H54 (cell line): ENCODE data around the gene EFHC1.

Source experiments
- DNase-seq: peaks from one replicate; pipeline ENCODE4 v3.0.0; 2011; ENCODE audit warnings: low spot score, mixed read lengths; ENCODE audit not compliant: insufficient read length
- FAIRE-seq: peaks from 3 replicates; lab custom pipeline; 2011; peaks lifted over from hg19 to GRCh38; lab: Jason Lieb, UNC
- POLR2A ChIP-seq: IDR thresholded peaks from 2 replicates; pipeline ENCODE4 v1.6.1; 2011; ENCODE audit warnings: low read depth, mild to moderate bottlenecking, low read length

EFHC1 gene

DNA sequence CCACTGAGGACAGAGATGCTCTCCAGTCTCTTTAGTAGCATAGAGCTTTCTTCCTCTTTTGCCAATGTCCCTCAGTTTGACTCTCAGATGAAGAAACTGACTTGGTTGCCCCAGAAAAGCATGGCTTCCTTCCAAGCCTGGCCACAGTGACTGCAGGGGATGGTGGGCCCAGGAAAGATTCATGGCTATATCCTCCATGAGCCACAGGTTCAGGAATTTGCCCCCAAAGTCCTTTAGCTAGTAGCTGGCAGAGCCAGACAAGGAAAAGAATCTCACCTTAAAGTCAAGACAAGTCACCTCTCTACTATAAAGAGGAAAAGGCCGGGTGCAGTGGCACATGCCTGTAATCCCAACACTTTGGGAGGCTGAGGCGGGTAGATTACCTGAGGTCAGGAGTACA lies 113.3 kb downstream of the EFHC1 start:
- no peak for DNase-seq
- TF ChIP-seq POLR2A = no peak

DNA sequence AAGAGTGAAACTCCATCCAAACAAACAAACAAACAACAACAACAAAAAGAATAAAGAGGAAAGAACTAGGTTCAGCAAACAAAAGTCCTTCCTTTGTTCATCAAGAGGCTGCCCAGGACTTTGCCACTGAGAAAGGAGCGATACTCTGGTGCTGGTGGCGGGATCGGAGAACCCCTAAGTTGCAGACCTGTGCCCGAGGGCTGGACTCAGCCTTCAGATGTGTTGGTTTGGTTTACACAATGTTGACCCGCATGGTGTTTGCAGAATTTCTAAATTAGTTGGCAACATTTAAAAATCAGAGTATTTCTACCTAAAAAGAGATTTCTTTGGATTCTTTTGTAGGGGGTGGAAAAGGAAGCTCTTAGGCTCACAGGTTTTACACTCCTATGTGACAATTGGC lies 114.2 kb downstream of the EFHC1 start:
- no peak for DNase-seq
- FAIRE-seq = no peak
- TF ChIP-seq POLR2A = no peak

More for the DNA sequence above, 113.3 kb downstream of the EFHC1 start:
- FAIRE-seq = no peak

DNA sequence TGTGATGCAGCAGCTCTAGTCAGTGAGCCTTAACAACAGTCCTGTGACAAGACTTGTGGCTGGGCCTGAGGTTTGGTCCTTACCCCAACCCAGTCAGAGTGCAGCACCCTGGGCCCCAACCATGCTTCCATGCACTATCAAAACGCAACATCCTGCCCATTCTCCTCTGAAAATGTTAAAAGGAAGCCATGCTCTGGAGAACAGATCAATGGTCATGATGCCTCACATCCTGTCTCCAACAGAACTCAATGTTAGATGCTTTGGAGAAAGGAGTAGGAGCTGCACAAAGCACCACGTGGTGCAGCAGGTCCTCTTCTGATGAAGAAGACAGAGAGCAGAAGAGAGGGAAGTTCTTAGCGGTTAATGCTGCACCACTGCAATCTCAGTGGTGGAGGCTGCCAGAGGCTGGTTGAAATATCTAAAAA lies 114.8 kb downstream of the EFHC1 start:
- no peak for TF ChIP-seq POLR2A
- FAIRE-seq (no peak), DNase-seq (no peak)

DNA sequence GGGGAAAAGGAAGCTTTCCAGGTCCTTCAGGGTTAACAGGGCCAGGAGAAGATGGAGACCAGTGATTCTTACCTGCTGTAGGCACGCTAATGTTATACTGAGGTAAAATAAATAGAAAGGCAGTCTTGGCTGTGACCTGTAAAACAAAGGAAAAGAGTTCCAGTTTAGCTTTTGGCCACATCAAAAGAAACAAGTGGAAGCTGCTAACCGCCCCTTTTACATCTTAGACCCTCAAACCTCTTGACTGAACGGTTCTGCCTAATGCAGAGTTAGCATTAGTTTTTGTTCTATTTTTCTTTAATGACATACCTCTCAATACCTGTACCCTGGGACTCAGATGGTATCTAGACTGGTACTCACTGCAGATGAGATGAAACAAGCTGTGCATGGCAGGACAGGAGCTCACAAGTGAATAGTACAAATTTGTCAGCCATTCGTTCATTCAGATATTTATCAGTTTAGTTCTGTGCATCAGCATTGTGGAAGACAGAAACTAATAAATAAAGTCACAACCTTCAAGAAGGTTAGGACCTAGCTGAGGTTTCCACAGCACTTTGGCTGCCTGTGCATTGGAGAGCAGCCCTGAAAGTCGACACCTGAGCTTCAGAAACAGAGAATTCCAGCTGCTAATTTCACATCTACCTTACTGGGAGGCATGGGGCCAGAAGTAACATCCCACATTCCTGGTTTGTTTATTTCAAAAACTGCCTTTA lies 115.7 kb downstream of the EFHC1 start:
- TF ChIP-seq POLR2A = no peak
- FAIRE-seq (no peak), DNase-seq (no peak)

DNA sequence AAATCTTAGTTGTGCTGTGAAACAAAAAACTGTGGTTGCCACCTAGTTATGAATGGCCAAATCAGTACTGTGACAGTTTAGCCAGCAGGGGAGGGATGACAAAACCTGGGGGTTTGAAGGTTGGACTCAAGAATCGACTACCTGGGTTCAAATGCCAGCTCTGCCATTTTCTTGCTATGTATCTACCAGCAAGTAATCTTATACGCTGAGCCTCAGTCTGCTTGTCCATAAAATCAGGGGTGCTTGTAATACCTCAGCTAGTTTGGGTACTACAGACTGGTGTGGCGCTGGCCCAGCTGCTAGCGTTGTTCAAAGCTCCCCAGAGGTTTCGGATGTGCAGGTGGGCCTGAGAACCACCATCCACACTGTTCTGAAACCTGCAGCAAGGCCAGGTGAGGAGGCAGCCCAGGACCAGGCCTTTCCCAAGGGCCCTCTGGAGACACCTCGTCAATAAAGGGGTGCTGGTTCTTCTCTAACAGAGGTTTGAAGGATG lies 116.3 kb downstream of the EFHC1 start:
- no peak for DNase-seq
- TF ChIP-seq POLR2A = no peak
- FAIRE-seq = no peak

DNA sequence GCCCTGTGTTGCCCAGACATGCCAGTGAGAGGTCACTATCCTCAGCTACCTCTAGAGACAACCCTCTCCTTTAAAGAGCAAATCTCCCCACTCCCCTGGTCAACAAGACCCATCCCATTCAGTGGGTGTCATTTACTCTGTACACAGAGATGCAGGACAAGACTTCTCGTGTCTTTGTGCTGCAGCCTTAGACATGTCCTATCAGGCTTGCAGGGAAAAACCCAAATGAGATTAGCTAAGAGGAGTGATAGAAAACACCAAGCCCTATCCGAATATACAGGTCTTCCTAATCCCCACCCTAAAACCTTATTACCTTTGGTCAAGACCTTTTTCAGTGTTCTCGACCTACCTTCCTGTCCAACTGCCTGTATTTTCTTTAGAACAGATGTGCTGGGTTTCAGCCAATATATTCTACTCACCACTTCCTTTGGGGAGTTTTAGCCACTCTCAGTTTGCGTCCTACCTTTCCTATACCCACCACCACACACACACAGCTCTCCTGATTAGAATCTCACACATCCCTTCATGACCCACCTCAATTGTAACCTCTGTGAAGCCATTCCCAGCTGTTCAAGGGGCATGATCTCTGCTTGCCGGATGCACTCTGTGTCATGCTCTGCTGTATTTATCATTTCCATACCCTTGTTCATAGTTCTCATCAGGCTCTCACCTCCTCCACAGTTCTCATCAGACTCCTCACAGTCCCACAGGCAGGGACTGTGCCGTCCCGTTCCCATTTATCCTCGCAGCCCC lies 117.0 kb downstream of the EFHC1 start:
- TF ChIP-seq POLR2A = no peak
- no peak for DNase-seq
- FAIRE-seq = no peak

DNA sequence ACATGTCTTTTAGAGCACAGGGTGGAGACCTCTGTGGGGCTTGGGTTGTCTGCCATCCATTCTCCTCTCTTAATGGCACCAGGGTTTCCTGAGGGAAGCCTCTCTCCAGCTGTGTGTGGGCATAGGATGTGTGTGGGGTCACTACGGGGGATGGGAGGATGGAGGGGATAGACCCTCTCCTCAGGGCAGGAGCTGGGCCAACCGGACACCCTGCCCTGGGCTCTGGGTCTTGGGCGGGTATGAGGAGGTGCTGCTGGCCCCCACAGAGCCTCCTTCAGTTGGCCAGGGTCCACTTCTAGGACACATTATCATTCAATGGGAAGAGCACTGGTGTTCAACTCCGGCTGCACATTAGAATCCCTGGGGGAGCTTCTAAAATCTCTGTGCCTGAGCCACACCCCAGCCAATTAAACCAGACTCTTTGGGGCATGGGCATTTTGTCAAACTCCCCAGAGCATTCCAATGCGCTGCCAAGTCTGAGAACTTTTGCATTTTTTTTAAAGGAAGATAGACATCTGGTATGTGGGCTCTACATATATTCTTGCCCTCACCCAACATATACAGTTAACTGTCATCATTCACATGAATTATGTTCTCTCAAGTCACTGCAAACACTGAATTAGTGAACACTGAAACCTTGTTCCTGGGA lies 118.2 kb downstream of the EFHC1 start:
- no peak for FAIRE-seq
- no peak for DNase-seq
- TF ChIP-seq POLR2A = no peak

DNA sequence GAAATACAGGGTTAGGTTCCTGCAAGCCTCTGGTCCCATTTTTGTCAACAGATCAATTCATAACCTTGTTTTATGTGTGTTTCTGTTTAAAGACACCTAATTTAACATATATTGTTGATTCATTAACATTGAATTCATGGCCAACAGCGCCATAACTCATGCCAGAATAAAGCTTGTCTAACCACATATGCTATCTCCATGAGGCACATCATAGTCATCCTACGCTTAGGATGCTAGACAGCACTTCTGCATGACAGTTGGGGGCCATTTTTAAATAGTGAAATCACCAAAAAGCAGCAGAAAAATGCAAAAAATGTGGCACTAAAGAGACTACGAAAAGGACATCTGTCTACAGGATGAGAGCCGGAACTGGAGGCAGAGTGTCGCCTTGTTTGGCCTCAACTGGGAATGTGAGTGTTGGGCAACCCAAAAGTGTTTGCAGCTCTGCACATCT lies 118.8 kb downstream of the EFHC1 start:
- DNase-seq (no peak), FAIRE-seq (no peak)
- no peak for TF ChIP-seq POLR2A

DNA sequence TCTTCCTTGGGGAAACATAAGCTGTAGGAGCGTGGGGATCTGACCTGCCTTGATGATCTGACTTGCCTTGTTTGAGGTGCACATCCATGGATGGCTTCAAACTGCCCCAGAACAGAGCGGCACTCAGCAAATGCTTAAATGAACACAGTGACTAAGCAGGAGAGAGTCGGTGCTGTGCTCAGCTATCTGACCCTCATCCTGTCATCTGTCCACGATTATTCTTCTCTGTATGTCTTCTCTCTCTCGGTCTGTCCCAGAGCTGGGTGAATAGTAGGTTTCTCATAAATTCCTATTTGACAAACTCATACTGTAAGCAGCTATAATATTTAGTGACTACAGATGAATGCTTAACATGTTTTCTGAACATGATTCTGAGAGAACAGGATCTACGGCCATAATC lies 119.5 kb downstream of the EFHC1 start:
- FAIRE-seq = no peak
- no peak for DNase-seq
- TF ChIP-seq POLR2A = no peak

DNA sequence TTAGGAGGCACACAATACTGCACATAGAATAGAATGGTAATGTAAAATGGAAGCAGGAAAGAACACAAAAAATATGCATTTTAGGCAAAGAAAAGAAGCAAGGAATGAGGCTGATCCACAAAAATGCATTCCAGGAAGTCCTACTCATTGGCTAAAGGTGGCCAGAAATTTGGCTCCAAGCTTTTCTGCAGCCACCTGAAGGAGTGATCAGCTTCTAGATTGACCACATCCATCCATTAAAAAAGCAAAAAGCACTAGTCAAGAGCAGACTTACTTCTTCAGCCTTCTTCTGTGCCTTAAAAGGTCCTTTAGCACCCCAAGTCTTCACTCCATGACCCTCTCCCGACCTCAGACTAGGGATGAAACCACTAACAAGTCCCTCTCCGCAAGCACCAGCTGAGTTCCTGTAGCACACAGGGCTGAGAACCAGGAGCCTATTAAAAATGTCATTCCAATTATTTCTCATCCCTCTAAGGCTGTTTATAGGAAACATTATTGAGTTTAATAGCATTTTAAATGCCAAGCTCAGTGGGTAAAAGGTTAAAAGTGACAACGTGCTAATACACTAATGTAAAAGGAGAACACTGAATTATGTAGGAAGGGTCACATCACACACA lies 120.3 kb downstream of the EFHC1 start:
- no peak for DNase-seq
- no peak for FAIRE-seq
- TF ChIP-seq POLR2A = no peak

DNA sequence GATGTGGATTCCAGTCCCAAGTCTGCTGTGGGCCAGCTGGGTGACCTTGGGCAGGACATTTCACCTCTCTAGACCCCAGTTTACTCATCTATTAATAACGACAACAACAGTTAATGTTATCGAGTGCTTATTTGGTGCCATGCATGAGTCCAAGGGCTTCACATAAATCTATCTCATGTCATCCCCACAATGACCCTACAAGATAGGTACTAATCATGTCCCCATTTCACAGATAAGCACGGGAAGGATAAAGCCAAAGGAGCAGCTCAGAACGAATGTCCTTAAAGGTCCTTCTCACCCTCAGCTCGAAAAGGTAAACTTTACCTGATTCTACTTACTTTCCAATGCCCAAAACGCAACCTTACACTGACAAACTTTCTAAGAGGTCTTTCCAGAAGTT lies 121.0 kb downstream of the EFHC1 start:
- TF ChIP-seq POLR2A = no peak
- no peak for FAIRE-seq
- DNase-seq = no peak

DNA sequence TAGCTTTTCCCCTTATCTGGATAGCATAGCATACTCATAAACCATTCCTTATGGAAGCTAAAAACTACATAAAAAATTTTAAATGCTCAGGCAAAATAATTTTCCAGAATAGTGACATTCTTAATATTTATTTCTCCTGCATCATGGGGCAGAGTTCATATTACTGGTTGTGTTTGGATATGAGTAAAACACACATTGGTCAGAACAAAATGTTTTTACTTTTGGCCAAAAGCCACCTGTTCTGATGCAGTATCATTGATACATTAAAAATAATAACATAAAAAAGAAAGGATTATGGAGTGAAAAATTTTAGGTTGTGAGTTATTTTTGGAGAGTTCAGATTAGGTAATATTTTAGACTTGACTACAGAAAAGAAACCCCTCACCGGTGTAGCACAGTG lies 123.1 kb downstream of the EFHC1 start:
- no peak for TF ChIP-seq POLR2A
- FAIRE-seq (no peak), DNase-seq (no peak)

DNA sequence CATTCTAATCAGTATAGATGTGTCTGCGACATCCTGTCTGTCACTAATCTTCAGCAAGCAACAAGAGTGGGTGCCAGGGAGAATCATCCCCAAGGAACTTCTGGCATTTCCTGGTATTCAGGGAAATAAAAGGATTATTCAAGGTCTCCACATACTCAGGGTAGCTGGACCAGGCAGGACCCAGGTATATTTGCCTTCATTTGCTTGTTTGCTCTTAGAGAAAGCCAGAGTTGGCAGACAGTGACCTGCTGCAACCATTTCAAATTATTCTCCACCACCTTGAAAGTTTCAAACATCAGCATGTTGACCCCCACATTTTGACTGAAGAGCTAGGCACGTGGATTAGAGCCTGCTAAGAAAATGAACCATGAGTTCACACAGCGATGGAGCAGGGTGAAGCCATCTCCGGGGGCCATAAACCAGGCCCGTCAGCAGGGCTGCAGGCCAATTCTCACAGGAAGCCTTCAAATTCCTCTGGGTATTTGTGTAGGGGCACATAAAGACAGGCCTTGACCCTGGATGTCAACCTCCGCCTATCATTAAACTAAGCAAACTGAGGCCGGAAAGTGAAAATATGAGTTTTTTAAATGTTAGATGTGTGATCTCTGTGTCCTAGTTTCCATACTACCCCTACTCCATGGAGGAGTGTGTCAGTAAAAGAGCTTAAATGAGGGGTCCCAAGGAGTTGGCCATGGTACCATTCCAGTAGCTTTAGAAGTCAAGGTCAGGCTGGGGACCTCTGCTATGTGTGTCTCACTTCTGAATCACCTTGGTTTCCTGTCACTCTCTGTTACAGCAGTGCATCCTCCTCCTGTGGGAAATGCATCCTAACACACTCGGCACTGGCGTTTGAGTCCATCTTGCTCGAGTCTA lies 123.8 kb downstream of the EFHC1 start:
- no peak for TF ChIP-seq POLR2A
- FAIRE-seq (no peak), DNase-seq (no peak)
